HL-60 (cell line): ENCODE results near the gene ACAD10.

Experiments used
- DNase-seq, 2 experiments: peaks; one replicate each; pipeline ENCODE4 v3.0.0-alpha.2; 2010 to 2020; ENCODE audit warnings: low read depth in 1 of 2, low spot score in 1 of 2
- H3K27ac ChIP-seq: fragments of 250-450 bp; sonication (Bioruptor Pico); replicated peaks from 2 replicates; pipeline ENCODE4 v1.5.1; 2020; ENCODE audit warnings: mild to moderate bottlenecking, moderate library complexity
- H3K27me3 ChIP-seq: fragments of 250-450 bp; sonication (Bioruptor Pico); 2 replicates; pipeline ENCODE4 v1.5.1; 2021; ENCODE audit warnings: mild to moderate bottlenecking, moderate library complexity; ENCODE audit not compliant: insufficient read depth, poor library complexity, severe bottlenecking
- H3K4me3 ChIP-seq: replicated peaks from 2 replicates; pipeline ENCODE4 v1.5.1; 2011; ENCODE audit warnings: mild to moderate bottlenecking, control low read depth, low read length; ENCODE audit not compliant: insufficient read depth
- CTCF ChIP-seq: IDR thresholded peaks from one replicate; pipeline ENCODE4 v1.5.1; 2011; ENCODE audit warnings: low read length, control low read depth, inconsistent platforms; ENCODE audit not compliant: insufficient read depth
- GABPA ChIP-seq: IDR thresholded peaks from 2 replicates; pipeline ENCODE4 v1.6.1; 2012; ENCODE audit warnings: low read depth
- POLR2AphosphoS5 ChIP-seq: IDR thresholded peaks from 2 replicates; pipeline ENCODE4 v1.6.1; 2012; ENCODE audit warnings: low read depth
- REST ChIP-seq: IDR thresholded peaks from 2 replicates; pipeline ENCODE4 v1.6.1; 2012; ENCODE audit warnings: low read depth; ENCODE audit not compliant: insufficient replicate concordance
- SPI1 ChIP-seq: IDR thresholded peaks from 2 replicates; pipeline ENCODE4 v1.6.1; 2012; ENCODE audit warnings: low read depth, mild to moderate bottlenecking, borderline replicate concordance

Gene ACAD10

GRCh38 chr12:111745211-111745610 is 59.4 kb downstream of the ACAD10 start:
- Histone ChIP-seq H3K4me3 (no peak overlapping the region), H3K27me3 (no peaks in the 10 kb centered on the region), H3K27ac (no peak overlapping the region)
- DNase-seq, result no peak
- no peak for TF ChIP-seq SPI1
- TF ChIP-seq REST, result no peak
- no peak for TF ChIP-seq GABPA
- no peak for TF ChIP-seq POLR2AphosphoS5
- no peak for TF ChIP-seq CTCF

GRCh38 chr12:111747333-111747732 is 61.5 kb downstream of the ACAD10 start:
- TF ChIP-seq GABPA, result no peak
- no peak for TF ChIP-seq POLR2AphosphoS5
- no peak for TF ChIP-seq SPI1
- no peak for TF ChIP-seq REST
- no peak for TF ChIP-seq CTCF
- no peak overlapping the region for H3K27ac ChIP-seq
- DNase-seq, result no peak
- no peaks in the 10 kb centered on the region for H3K27me3 ChIP-seq
- no peak overlapping the region for H3K4me3 ChIP-seq

GRCh38 chr12:111748151-111748672 is 62.4 kb downstream of the ACAD10 start:
- Histone ChIP-seq H3K27me3 (no peaks in the 10 kb centered on the region), H3K4me3 (no peak overlapping the region), H3K27ac (no peak overlapping the region)
- DNase-seq, result no peak
- TF ChIP-seq POLR2AphosphoS5 (no peak), GABPA (no peak), SPI1 (no peak), REST (no peak), CTCF (no peak)
